B cell (primary cell): ENCODE data around the gene KRAS.

Experiments used
- EZH2 ChIP-seq: IDR thresholded peaks from 2 replicates; pipeline ENCODE4 v1.6.1; 2012; ENCODE audit warnings: borderline replicate concordance, low read depth, mild to moderate bottlenecking, moderate library complexity, low read length; ENCODE audit not compliant: insufficient read depth, poor library complexity, severe bottlenecking
- TF ChIP-seq, protein P1 (sequence below): fragments of 200-600 bp; IDR thresholded peaks from one replicate; pipeline ENCODE4 v1.8.0; 2022; ENCODE audit warnings: antibody characterized with exemption, mild to moderate bottlenecking

DNA sequence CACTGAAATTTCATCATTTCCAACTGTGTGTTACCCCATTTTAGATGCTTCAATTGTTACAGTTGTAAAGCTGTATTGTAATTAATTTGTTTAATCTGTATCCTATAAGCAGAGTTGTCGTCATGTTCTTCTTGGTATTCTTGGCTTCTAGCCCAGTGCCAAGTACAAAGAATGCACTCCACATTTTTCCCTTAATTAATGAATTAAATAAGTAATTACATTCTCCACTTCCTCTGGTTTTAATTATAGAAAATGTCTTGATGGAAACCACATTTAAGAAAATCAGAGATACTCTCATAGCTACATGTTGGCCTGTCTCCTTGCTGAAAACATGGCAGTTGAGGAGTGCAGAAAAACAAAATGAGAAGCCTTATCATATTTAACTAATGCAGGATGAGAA is 56.5 kb downstream of the KRAS start:
- TF ChIP-seq, protein P1, sequence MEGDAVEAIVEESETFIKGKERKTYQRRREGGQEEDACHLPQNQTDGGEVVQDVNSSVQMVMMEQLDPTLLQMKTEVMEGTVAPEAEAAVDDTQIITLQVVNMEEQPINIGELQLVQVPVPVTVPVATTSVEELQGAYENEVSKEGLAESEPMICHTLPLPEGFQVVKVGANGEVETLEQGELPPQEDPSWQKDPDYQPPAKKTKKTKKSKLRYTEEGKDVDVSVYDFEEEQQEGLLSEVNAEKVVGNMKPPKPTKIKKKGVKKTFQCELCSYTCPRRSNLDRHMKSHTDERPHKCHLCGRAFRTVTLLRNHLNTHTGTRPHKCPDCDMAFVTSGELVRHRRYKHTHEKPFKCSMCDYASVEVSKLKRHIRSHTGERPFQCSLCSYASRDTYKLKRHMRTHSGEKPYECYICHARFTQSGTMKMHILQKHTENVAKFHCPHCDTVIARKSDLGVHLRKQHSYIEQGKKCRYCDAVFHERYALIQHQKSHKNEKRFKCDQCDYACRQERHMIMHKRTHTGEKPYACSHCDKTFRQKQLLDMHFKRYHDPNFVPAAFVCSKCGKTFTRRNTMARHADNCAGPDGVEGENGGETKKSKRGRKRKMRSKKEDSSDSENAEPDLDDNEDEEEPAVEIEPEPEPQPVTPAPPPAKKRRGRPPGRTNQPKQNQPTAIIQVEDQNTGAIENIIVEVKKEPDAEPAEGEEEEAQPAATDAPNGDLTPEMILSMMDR, result no peak
- no peak for TF ChIP-seq EZH2
